ENCODE results near the gene DNAJC22. TPM values are rescaled to one million over a fixed set of nuclear protein-coding genes. Genes with fewer than 3 reads are reported as not detected.

Gene DNAJC22
- total and polyA plus RNA-seq, 2 experiments from 2014 or later: 17.8 to 28.3 TPM

DNA sequence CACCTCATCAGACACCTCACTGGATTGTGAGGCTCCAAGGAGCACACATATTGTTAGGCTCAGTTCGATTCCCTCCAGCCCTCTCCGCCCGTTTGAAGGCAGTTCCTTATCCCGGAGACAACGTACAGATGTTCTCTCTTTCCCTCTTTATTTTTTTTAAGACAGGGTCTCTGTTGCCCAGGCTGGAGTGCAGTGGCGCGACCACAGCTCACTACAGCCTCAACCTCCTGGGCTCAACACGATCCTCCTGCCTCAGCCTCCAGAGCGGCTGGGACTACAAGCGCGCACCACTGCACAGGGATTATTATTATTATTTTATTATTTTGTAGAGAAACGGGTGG, 24.4 kb upstream of the DNAJC22 start:
- Histone ChIP-seq H3K4me2 (peak overlapping the region; percentile 80), H3K27ac (peak overlapping the region; percentile 4), H2AFZ (peak overlapping the region; percentile 77), H3K79me2 (peaks cover 7% of the 10 kb centered on the region), H3K36me3 (replicated peaks; ENCODE audit: insufficient read depth, low read depth) (no peaks in the 10 kb centered on the region), H3K27me3 (no peaks in the 10 kb centered on the region), H3K9me3 (ENCODE audit: low read depth) (no peaks in the 10 kb centered on the region), H3K9me2 (replicated peaks; ENCODE audit: insufficient read depth) (no peaks in the 10 kb centered on the region), H3K4me3 (peak overlapping the region; percentile 34), H4K20me1 (ENCODE audit: insufficient read depth, poor library complexity, severe bottlenecking) (no peaks in the 10 kb centered on the region), H3K4me1 (ENCODE audit: insufficient read depth) (peaks cover 5% of the 10 kb centered on the region)
- TF ChIP-seq EZH2 (IDR thresholded peaks at IDR 0.05; ENCODE audit: borderline replicate concordance) (no peak), EZH2phosphoT487 (IDR thresholded peaks at IDR 0.05; ENCODE audit: low read depth, severe bottlenecking, unreplicated experiment) (no peak)
- TF ChIP-seq, protein P1, sequence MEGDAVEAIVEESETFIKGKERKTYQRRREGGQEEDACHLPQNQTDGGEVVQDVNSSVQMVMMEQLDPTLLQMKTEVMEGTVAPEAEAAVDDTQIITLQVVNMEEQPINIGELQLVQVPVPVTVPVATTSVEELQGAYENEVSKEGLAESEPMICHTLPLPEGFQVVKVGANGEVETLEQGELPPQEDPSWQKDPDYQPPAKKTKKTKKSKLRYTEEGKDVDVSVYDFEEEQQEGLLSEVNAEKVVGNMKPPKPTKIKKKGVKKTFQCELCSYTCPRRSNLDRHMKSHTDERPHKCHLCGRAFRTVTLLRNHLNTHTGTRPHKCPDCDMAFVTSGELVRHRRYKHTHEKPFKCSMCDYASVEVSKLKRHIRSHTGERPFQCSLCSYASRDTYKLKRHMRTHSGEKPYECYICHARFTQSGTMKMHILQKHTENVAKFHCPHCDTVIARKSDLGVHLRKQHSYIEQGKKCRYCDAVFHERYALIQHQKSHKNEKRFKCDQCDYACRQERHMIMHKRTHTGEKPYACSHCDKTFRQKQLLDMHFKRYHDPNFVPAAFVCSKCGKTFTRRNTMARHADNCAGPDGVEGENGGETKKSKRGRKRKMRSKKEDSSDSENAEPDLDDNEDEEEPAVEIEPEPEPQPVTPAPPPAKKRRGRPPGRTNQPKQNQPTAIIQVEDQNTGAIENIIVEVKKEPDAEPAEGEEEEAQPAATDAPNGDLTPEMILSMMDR (IDR thresholded peaks at IDR 0.05; ENCODE audit: poor library complexity): no peak
- 35% methylated on average over 10 of the region's 12 CpGs for WGBS (ENCODE audit: low lambda C conversion rate, missing lambda C conversion rate)
- peak; percentile 8 for DNase-seq (ENCODE audit: low spot score)

DNA sequence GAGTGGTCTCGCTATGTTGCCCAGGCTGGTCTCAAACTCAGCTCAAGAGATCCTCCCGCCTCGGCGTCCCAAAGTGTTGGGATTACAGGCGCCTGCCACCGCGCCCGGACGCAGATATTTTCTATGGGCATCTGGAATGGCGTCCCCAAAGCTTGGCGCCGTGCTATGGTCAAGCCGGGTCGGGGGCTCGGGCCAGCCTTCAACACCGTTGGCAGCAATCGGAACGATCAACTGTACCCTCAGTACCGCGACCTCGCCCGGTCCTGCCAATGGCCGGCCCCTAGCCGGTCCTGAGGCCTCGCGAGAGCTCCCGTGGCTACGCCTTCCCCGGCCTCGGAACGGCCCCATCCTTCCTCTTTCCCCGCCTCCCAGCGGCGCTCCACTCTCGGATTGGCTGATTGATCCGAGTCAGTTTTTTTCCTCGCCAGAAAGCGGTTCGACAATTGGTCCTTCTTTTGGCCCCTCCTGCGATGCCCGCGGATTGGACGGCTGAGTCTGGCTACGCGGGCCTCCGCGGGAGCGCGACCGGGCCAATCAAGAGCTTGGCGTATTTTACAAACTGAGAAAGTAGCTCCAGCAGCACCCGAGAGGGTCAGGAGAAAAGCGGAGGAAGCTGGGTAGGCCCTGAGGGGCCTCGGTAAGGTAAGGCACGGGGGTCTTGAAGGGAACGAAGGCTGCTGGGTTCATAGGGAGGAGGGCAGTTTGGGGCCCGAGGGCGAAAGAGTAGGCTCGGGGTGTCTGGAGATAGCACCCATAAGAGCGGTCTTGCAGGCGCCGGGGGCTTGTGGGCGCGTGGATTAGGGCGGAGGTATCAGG, 23.8 kb upstream of the DNAJC22 start, which contains the start of gene TROAP:
Gene TROAP, plus strand, starts transcription at position 548 of the 816 bp plus-strand sequence. CDS start 354 bp downstream, outside the sequence.
- WGBS (ENCODE audit: low lambda C conversion rate, missing lambda C conversion rate): 1% methylated on average over 64 of the region's 65 CpGs
- Histone ChIP-seq H3K79me2 (peaks cover 7% of the 10 kb centered on the region), H3K4me3 (peak within 1 kb of the TSS; percentile 34), H2AFZ (peak within 1 kb of the TSS; percentile 77), H3K4me2 (peak within 1 kb of the TSS; percentile 80), H3K9me2 (replicated peaks; ENCODE audit: insufficient read depth) (no peaks in the 10 kb centered on the region), H3K4me1 (ENCODE audit: insufficient read depth) (peaks cover 5% of the 10 kb centered on the region), H3K9me3 (ENCODE audit: low read depth) (no peaks in the 10 kb centered on the region), H4K20me1 (ENCODE audit: insufficient read depth, poor library complexity, severe bottlenecking) (no peaks in the 10 kb centered on the region), H3K27ac (peak within 1 kb of the TSS; percentile 4), H3K36me3 (replicated peaks; ENCODE audit: insufficient read depth, low read depth) (no peaks in the 10 kb centered on the region), H3K27me3 (no peaks in the 10 kb centered on the region)
- TF ChIP-seq, protein P1 (IDR thresholded peaks at IDR 0.05; ENCODE audit: poor library complexity): no peak
- no peak for TF ChIP-seq EZH2phosphoT487 (IDR thresholded peaks at IDR 0.05; ENCODE audit: low read depth, severe bottlenecking, unreplicated experiment)
- no peak for TF ChIP-seq EZH2 (IDR thresholded peaks at IDR 0.05; ENCODE audit: borderline replicate concordance)
- DNase-seq (ENCODE audit: low spot score): peak; percentile 99

DNA sequence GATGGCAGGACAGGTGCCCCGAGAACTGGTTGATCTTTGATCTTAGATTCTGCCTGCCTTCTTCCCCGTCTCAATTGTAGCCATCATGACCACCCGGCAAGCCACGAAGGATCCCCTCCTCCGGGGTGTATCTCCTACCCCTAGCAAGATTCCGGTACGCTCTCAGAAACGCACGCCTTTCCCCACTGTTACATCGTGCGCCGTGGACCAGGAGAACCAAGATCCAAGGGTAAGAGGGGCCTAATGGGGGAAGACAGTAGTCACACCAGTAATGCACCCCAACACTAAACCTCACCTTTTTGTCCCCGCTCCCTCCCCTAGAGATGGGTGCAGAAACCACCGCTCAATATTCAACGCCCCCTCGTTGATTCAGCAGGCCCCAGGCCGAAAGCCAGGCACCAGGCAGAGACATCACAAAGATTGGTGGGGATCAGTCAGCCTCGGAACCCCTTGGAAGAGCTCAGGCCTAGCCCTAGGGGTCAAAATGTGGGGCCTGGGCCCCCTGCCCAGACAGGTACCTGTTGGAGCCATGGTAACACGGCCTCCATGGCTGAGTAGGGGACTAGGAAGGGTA, 23.1 kb upstream of the DNAJC22 start:
- Histone ChIP-seq H3K9me2 (replicated peaks; ENCODE audit: insufficient read depth) (no peaks in the 10 kb centered on the region), H3K79me2 (peaks cover 7% of the 10 kb centered on the region), H2AFZ (peak overlapping the region; percentile 14), H4K20me1 (ENCODE audit: insufficient read depth, poor library complexity, severe bottlenecking) (no peaks in the 10 kb centered on the region), H3K4me3 (peak overlapping the region; percentile 10), H3K4me2 (peak overlapping the region; percentile 74), H3K36me3 (replicated peaks; ENCODE audit: insufficient read depth, low read depth) (no peaks in the 10 kb centered on the region), H3K27me3 (no peaks in the 10 kb centered on the region), H3K4me1 (ENCODE audit: insufficient read depth) (peaks cover 5% of the 10 kb centered on the region), H3K9me3 (ENCODE audit: low read depth) (no peaks in the 10 kb centered on the region), H3K27ac (no peak overlapping the region)
- 10% methylated on average over 19 of the region's 19 CpGs for WGBS (ENCODE audit: low lambda C conversion rate, missing lambda C conversion rate)
- peak; percentile 5 for DNase-seq (ENCODE audit: low spot score)
- TF ChIP-seq EZH2 (IDR thresholded peaks at IDR 0.05; ENCODE audit: borderline replicate concordance) (no peak), EZH2phosphoT487 (IDR thresholded peaks at IDR 0.05; ENCODE audit: low read depth, severe bottlenecking, unreplicated experiment) (no peak)
- TF ChIP-seq, protein P1 (IDR thresholded peaks at IDR 0.05; ENCODE audit: poor library complexity): no peak
